GM10248 (cell line): ENCODE results near the gene TGM2.

Experiments
- CTCF ChIA-PET: fragments of 300-600 bp; sonication (Branson Sonifier 250); formaldehyde crosslinking; extraction: SDS; loops from one replicate; lab custom pipeline; 2021; ENCODE audit warnings: antibody characterized with exemption; lab: Yijun Ruan, JAX
- POLR2A ChIA-PET: fragments of 350-650 bp; sonication (Branson Sonifier 250); formaldehyde crosslinking; extraction: SDS; loops from one replicate; lab custom pipeline; 2020; ENCODE audit warnings: antibody characterized with exemption; lab: Yijun Ruan, JAX
- DNase-seq: peaks from one replicate; pipeline ENCODE4 v3.0.0; 2012; ENCODE audit errors: extremely low spot score
- TF ChIP-seq, protein P1 (sequence below): IDR thresholded peaks from 2 replicates; pipeline ENCODE4 v1.5.1; 2012; ENCODE audit warnings: mild to moderate bottlenecking, low read depth; ENCODE audit errors: extremely low read depth, missing control alignments, control extremely low read depth

The TGM2 gene

DNA sequence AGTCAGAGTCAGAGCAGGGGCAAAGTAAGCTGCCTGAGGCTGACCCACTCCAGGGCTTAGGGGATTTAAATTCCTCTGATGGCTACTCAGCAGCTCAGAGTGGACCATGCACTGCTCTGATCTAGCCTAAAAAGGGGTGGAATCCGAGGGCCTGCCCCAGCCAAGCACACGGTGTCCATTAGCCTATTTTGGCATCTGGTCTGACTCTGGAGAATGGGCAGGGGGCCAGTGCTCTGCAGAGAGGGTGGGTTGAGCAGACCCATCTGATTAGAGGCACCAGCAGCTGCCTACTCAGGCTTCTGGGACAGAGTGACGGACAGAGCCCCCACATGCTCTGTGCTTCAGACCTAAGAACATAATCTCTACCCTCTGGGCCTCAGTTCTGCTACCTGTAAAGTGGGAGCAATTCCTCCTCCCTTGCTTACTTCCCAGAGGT, 25.9 kb upstream of the TGM2 start:
- ChIA-PET CTCF (interaction anchor here (1.1 to 2.4 kb wide), 2 partner anchors 27 to 31 kb away, joined by 3 to 12 read pairs; no protein-coding TSS in a partner anchor), POLR2A (no interaction called here)
- TF ChIP-seq, protein P1, sequence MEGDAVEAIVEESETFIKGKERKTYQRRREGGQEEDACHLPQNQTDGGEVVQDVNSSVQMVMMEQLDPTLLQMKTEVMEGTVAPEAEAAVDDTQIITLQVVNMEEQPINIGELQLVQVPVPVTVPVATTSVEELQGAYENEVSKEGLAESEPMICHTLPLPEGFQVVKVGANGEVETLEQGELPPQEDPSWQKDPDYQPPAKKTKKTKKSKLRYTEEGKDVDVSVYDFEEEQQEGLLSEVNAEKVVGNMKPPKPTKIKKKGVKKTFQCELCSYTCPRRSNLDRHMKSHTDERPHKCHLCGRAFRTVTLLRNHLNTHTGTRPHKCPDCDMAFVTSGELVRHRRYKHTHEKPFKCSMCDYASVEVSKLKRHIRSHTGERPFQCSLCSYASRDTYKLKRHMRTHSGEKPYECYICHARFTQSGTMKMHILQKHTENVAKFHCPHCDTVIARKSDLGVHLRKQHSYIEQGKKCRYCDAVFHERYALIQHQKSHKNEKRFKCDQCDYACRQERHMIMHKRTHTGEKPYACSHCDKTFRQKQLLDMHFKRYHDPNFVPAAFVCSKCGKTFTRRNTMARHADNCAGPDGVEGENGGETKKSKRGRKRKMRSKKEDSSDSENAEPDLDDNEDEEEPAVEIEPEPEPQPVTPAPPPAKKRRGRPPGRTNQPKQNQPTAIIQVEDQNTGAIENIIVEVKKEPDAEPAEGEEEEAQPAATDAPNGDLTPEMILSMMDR = no peak
- DNase-seq = no peak

DNA sequence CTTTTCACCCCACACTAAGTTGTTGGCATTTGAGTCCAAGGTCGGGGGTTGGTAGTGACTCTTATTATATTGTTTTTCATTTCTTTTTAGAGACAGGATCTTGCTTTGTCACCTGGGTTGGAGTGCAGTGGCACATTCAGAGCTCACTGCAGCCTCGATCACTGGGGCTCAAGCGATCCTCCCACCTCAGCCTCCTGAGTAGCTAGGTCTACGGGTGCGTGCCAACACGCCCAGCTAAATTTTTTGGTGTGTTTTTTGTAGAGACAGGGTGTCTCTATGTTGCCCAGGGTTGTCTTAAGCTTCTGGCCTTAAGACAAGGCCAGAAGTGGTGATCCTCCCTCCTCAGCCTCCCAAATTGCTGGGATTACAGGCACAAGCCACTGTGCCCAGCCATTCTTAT, 25.1 kb upstream of the TGM2 start:
- TF ChIP-seq, protein P1 = no peak
- no peak for DNase-seq
- POLR2A ChIA-PET = no interaction called here
- CTCF ChIA-PET = interaction anchor here (1.1 kb wide), 1 partner anchor 26 kb away, joined by 3 read pairs; no protein-coding TSS in a partner anchor

DNA sequence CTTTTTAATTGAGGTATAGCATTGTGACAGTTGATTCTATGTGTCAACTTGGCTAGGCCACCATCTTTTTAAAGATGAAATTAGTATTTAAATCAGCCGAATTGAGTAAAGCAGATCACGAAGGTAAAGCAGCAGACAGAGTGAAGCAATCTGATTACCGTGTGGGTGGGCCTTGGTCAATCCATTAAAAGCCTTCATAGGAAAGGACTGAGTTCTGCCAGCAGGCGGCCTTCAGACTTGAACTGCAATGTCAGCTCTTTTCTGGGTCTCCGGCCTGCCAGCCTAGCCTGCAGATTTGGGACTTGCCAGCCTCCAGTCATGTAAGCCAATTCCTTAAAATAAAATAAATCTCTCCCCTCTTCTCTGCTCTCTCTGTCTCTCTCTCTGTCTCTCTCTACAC, 22.4 kb upstream of the TGM2 start:
- CTCF ChIA-PET = interaction anchor here (1.0 kb wide), 3 partner anchors 34 to 130 kb away, joined by 4 read pairs; no protein-coding TSS in a partner anchor
- POLR2A ChIA-PET = no interaction called here
- DNase-seq = no peak
- TF ChIP-seq, protein P1 = no peak

DNA sequence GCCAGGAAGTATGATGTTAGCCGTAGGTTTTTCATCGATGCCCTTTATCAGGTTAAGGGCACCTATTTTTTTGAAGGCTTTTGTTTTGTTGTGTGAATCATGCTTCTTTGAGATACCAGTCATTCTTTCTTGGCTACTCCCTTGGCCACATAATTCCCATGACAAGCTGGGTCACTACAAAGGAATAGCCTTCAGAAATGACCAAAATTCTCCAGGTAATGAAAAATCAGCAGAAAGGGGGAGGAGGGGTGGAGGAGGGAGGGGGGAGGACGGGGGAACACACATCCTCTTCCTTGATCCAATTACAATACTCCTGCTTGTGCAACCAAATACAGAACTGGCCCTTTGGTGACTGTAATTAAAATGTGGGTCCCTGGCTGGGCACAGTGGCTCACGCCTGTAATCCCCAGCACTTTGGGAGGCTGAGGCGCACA, 21.7 kb upstream of the TGM2 start:
- TF ChIP-seq, protein P1 = no peak
- no peak for DNase-seq
- ChIA-PET CTCF (interaction anchor here (1.0 kb wide), 2 partner anchors 34 to 129 kb away, joined by 4 read pairs; no protein-coding TSS in a partner anchor), POLR2A (no interaction called here)

DNA sequence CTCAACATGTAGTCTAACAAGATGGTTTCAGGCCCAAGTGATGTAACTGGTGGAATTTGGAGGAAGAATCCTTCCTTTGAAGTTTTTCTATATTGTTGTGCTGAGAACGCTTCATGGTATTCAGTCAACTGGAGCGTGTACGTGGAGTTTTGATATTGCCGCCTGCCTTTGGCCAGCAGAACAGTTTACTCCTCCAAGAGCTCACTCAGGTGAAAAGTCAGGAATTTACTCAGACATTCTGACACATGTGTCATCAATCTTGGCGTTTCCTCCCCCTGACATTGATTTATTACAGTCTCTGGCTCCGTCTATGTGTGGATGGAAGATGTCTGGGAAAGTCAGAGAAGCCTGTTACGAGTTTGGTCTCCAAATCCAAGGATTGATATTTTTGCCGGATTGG, 19.0 kb upstream of the TGM2 start:
- ChIA-PET CTCF (no interaction called here), POLR2A (no interaction called here)
- TF ChIP-seq, protein P1 = no peak
- DNase-seq = no peak

DNA sequence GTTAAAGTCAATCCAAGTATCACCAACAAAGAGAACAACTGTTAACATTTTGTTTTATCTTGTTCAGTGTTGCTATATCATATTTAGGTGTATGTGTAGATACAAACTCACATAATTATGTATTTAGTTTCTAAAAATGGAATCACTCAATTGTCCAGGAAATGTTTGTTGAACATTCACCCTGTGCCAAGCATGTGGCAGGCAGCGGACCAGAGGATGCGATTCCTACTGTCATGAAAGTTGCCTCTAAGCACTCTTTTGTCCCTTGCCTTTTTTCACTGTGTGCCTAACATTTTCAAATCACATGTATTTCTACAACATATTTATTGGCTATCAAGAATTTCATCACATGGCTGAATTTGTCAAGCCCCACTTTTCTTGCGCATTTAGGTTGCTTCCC, 16.9 kb upstream of the TGM2 start:
- ChIA-PET CTCF (interaction anchor here (0.8 to 1.4 kb wide), 2 partner anchors 20 to 40 kb away, joined by 3 to 12 read pairs; no protein-coding TSS in a partner anchor), POLR2A (no interaction called here)
- no peak for DNase-seq
- TF ChIP-seq, protein P1 = no peak
